Psoas muscle (tissue), 8 donors: ENCODE data around the gene SLCO2A1. TPM values are rescaled to one million over a fixed set of nuclear protein-coding genes. Genes with fewer than 3 reads are reported as not detected.

Source experiments
- ATAC-seq, 4 donors: fragments of 200-7000 bp; cut with Tn5 transposase; one replicate each; pipeline ENCODE4 v1.9.1; 2020; ENCODE audit warnings: moderate library complexity in 3 of 4, mild to moderate bottlenecking in 2 of 4
- DNase-seq, 2 donors: peaks; one replicate each; pipeline ENCODE4 v3.0.0-alpha.2; 2020
- H3K27ac ChIP-seq: fragments of 200-600 bp; one replicate; pipeline ENCODE4 v1.8.0; 2022
- H3K27me3 ChIP-seq, 3 donors: fragments of 200-600 bp in 1 of 3; one replicate each; pipeline versions ENCODE4 v1.6.1 to v1.8.0; 2013 to 2022; ENCODE audit warnings: low read length in 2 of 3, mild to moderate bottlenecking in 2 of 3, moderate library complexity in 1 of 3; ENCODE audit not compliant: insufficient read depth in 3 of 3
- H3K36me3 ChIP-seq, 2 donors: fragments of 200-600 bp in 1 of 2; one replicate each; pipeline versions ENCODE4 v1.6.1 to v1.8.0; 2013 to 2022; ENCODE audit warnings: low read depth in 1 of 2, mild to moderate bottlenecking in 1 of 2, moderate library complexity in 1 of 2; ENCODE audit not compliant: insufficient read depth in 1 of 2
- H3K4me1 ChIP-seq: fragments of 200-600 bp; one replicate; pipeline ENCODE4 v1.8.0; 2022
- H3K4me3 ChIP-seq: fragments of 200-600 bp; one replicate; pipeline ENCODE4 v1.8.0; 2022; ENCODE audit warnings: mild to moderate bottlenecking
- H3K9me3 ChIP-seq: fragments of 200-600 bp; one replicate; pipeline ENCODE4 v1.8.0; 2022
- WGBS, 3 donors: extraction: QIAGEN DNeasy Blood & Tissue Kit; methylation state at CpG; one replicate each; pipeline versions ENCODE4 v1.1.6 to v1.1.7; 2013; 5-methylcytosine and 5-hydroxymethylcytosine counted together
- intact Hi-C, 2 donors: fragments of 100-400 bp; cut with DNase I; formaldehyde crosslinking; loops; one replicate each; pipeline versions ENCODE4 v1.11.0 to v1.14.2; 2022
- polyA plus RNA-seq, 3 donors: library from polyadenylated mRNA; stranded (reverse); fragments of 200-250 nt; gene quantifications; one replicate each; pipeline ENCODE4 v1.2.3, GENCODE V29; 2013
- total RNA-seq, 4 donors: library from RNA; stranded (reverse); fragmentation: NEBNext Ultra II Directional in 2 of 4; extraction: Animal tissue kit (Norgen Biotek cat#: 25700) in 2 of 4; gene quantifications; one replicate each; pipeline versions ENCODE4 v1.2.1 to v1.2.4, GENCODE V29; 2021 to 2023
- TF ChIP-seq, protein P1 (sequence below): fragments of 200-600 bp; IDR thresholded peaks from one replicate; pipeline ENCODE4 v1.8.0; 2022; ENCODE audit warnings: antibody characterized with exemption
- donor health status: healthy with polysubstance abuse.
- donor health status: DM: no; HTN: no; CAD: no; lungs with moderate emphysema.
- donor health status: Bipolar disorder and iron deficiency.
- donor health status: healthy.
- donor health status: DM: yes; HTN: yes; CAD: no.
- donor health status: DM: no; HTN: no; CAD: no.
- donor health status: DM: no; HTN: no; CAD: no.
- donor health status: DM: yes; HTN: yes; CAD: no.

The SLCO2A1 gene
- total and polyA plus RNA-seq, 7 donors, result 0.72 to 5.2 (median 3.7) TPM

DNA sequence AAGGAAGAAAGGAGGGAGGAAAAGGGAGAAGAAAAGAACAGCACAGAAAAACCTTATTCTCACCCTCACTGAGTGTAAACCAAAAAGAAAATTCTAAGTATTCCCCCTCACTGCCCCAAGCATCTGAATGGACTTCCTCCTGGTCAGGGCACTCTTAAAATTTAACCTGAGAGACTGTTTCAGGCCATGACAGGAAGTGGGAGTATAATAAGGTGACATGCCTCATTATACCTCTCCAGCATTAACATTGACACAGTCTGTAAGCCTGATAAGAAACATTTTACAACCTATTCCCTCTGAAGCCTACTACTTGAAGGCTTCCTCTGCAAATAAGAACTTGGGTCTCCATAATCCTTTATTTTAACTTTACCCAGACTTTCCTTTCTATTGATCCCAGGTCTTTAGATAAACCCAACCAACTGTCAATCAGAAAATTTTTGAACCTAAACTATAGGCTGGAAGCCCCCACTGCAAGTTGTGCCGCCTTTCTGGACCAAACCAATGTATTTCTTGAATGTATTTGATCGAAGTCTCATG lies 41.7 kb downstream of the SLCO2A1 start:
- TF ChIP-seq, protein P1, sequence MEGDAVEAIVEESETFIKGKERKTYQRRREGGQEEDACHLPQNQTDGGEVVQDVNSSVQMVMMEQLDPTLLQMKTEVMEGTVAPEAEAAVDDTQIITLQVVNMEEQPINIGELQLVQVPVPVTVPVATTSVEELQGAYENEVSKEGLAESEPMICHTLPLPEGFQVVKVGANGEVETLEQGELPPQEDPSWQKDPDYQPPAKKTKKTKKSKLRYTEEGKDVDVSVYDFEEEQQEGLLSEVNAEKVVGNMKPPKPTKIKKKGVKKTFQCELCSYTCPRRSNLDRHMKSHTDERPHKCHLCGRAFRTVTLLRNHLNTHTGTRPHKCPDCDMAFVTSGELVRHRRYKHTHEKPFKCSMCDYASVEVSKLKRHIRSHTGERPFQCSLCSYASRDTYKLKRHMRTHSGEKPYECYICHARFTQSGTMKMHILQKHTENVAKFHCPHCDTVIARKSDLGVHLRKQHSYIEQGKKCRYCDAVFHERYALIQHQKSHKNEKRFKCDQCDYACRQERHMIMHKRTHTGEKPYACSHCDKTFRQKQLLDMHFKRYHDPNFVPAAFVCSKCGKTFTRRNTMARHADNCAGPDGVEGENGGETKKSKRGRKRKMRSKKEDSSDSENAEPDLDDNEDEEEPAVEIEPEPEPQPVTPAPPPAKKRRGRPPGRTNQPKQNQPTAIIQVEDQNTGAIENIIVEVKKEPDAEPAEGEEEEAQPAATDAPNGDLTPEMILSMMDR, result no peak
- 92 to 100% (median 96%) methylated on average over 2 of the region's 2 CpGs for WGBS, 3 donors

DNA sequence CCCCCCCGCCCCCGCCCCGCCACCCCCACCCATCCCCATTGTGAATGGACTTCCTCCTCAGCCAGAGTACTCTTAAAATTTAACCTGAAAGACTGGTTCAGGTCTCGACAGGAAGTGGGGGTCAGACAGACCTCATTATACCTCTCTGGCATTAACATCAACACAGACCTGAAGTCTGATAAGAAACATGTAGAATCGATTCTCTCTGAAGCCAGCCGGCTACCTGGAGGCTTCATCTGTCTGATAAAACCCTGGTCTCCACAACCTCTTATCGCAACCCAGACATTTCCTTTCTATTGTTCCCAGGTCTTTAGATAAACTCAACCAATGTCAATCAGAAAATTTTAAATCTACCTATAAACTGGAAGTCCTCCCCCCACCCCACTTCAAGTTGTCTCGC lies 42.6 kb downstream of the SLCO2A1 start:
- TF ChIP-seq, protein P1, result no peak
- WGBS, 3 donors, result 56 to 69% (median 59%) methylated on average over 8 of the region's 8 CpGs
- H3K27ac ChIP-seq, result no peak overlapping the region
- H3K27me3 ChIP-seq, result no peaks in the 10 kb centered on the region
- ATAC-seq (no peak), DNase-seq (no peak)
- no peaks in the 10 kb centered on the region for H3K9me3 ChIP-seq
- H3K36me3 ChIP-seq, result no peaks in the 10 kb centered on the region
- H3K4me1 ChIP-seq, result no peaks in the 10 kb centered on the region
- H3K4me3 ChIP-seq, result no peak overlapping the region
- intact Hi-C loops, result no loop called here

More for the DNA sequence above, 41.7 kb downstream of the SLCO2A1 start:
- no peak for DNase-seq
- intact Hi-C loops, result no loop called here
- Histone ChIP-seq H3K27ac (no peak overlapping the region), H3K27me3 (no peaks in the 10 kb centered on the region), H3K9me3 (no peaks in the 10 kb centered on the region), H3K4me1 (no peaks in the 10 kb centered on the region), H3K4me3 (no peak overlapping the region), H3K36me3 (no peaks in the 10 kb centered on the region)
- no peak for ATAC-seq

DNA sequence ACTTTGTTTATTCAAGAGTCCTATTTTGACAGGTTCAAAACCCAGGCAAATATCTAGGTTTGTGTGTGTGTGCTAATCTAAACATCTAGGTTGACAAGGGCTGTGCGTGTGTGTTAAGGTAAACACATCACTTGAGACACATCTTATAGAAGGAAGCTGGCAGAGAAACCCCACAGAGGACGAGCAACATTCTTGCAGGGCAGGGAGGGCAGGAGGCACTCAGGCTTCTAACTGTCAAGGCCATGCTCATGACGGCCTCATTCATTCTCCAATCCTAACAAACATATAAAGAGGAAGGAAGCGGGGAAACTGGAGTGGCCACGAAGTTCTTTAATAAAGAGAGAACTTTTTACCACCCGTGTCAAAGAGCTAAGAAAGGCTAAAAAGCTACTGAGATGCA lies 43.4 kb downstream of the SLCO2A1 start:
- Histone ChIP-seq H3K27me3 (no peaks in the 10 kb centered on the region), H3K4me1 (no peaks in the 10 kb centered on the region), H3K9me3 (no peaks in the 10 kb centered on the region), H3K36me3 (no peaks in the 10 kb centered on the region), H3K27ac (no peak overlapping the region), H3K4me3 (no peak overlapping the region)
- TF ChIP-seq, protein P1, result no peak
- no peak for ATAC-seq
- WGBS, 3 donors, result 64 to 70% (median 67%) methylated on average over 6 of the region's 6 CpGs
- intact Hi-C loops, result no loop called here
- no peak for DNase-seq

DNA sequence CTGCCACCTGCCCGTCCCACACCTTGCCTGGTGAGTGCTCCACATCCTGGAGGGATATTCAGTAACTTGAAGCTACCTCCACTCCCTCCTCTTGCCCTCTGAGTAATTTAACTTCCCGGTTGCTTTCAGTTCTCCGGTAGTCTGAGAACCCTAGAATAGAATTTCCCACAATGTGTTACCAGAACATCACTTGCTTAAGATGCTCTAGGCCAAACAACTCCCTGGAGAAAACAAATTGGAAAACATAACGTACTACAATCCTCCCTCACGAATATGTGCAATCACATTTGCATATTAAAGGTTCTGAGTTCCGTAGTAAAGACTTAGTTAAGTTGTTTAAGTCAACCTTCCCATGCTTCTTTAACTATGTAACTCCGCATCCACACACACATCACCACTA lies 44.8 kb downstream of the SLCO2A1 start:
- H3K27ac ChIP-seq, result no peak overlapping the region
- H3K36me3 ChIP-seq, result no peaks in the 10 kb centered on the region
- TF ChIP-seq, protein P1, result no peak
- DNase-seq (no peak), ATAC-seq (no peak)
- intact Hi-C loops, result no loop called here
- H3K27me3 ChIP-seq, result no peaks in the 10 kb centered on the region
- no peaks in the 10 kb centered on the region for H3K9me3 ChIP-seq
- no peaks in the 10 kb centered on the region for H3K4me1 ChIP-seq
- WGBS, 3 donors, result 75 to 84% (median 81%) methylated on average over 7 of the region's 7 CpGs
- no peak overlapping the region for H3K4me3 ChIP-seq
